Parathyroid adenoma (tissue), 2 donors: ENCODE measurements around the gene CCDC18.

Experiments used
- H2AFZ ChIP-seq: fragments of 300-600 bp; sonication (generic); one replicate; pipeline ENCODE4 v1.7.0; 2017; ENCODE audit warnings: antibody characterized with exemption, mild to moderate bottlenecking
- H3K27ac ChIP-seq: fragments of 300-600 bp; sonication (generic); one replicate; pipeline ENCODE4 v1.7.0; 2017
- H3K27me3 ChIP-seq: fragments of 300-600 bp; sonication (generic); one replicate; pipeline ENCODE4 v1.7.0; 2017; ENCODE audit warnings: low read length; ENCODE audit not compliant: control insufficient read depth, insufficient read depth
- H3K36me3 ChIP-seq: fragments of 300-600 bp; sonication (generic); one replicate; pipeline ENCODE4 v1.7.0; 2017; ENCODE audit warnings: low read length; ENCODE audit not compliant: control insufficient read depth, insufficient read depth
- H3K4me1 ChIP-seq: fragments of 300-600 bp; sonication (generic); one replicate; pipeline ENCODE4 v1.7.0; 2017; ENCODE audit warnings: control low read depth
- H3K4me2 ChIP-seq: fragments of 300-600 bp; sonication (generic); one replicate; pipeline ENCODE4 v1.7.0; 2017; ENCODE audit warnings: low read length
- H3K4me3 ChIP-seq: fragments of 300-600 bp; sonication (generic); one replicate; pipeline ENCODE4 v1.7.0; 2017; ENCODE audit warnings: low read depth, low read length
- H3K79me2 ChIP-seq: fragments of 300-600 bp; sonication (generic); one replicate; pipeline ENCODE4 v1.7.0; 2017; ENCODE audit warnings: control low read depth
- H3K9ac ChIP-seq: fragments of 300-600 bp; sonication (generic); one replicate; pipeline ENCODE4 v1.7.0; 2017; ENCODE audit warnings: mild to moderate bottlenecking
- H3K9me3 ChIP-seq: fragments of 300-600 bp; sonication (generic); one replicate; pipeline ENCODE4 v1.7.0; 2017; ENCODE audit warnings: low read length; ENCODE audit not compliant: control insufficient read depth
- CTCF ChIP-seq: fragments of 300-600 bp; sonication (generic); IDR thresholded peaks from one replicate; pipeline ENCODE4 v1.7.0; 2017; ENCODE audit warnings: antibody characterized with exemption, mild to moderate bottlenecking
- donor health status: primary hyperparathyroidism.

Gene CCDC18

GRCh38 chr1:93306920-93307319 is 126.4 kb downstream of the CCDC18 start:
- no peak for TF ChIP-seq CTCF
- no peak overlapping the region for H3K9ac ChIP-seq
- H2AFZ ChIP-seq, result no peak overlapping the region
- no peaks in the 10 kb centered on the region for H3K79me2 ChIP-seq
- no peak overlapping the region for H3K27ac ChIP-seq
- H3K36me3 ChIP-seq, result no peaks in the 10 kb centered on the region
- H3K4me2 ChIP-seq, result no peak overlapping the region
- no peaks in the 10 kb centered on the region for H3K4me1 ChIP-seq
- H3K4me3 ChIP-seq, result no peak overlapping the region
- H3K27me3 ChIP-seq, result no peaks in the 10 kb centered on the region
- H3K9me3 ChIP-seq, result no peaks in the 10 kb centered on the region

GRCh38 chr1:93313026-93313425 is 132.5 kb downstream of the CCDC18 start:
- no peak overlapping the region for H2AFZ ChIP-seq
- H3K4me3 ChIP-seq, result no peak overlapping the region
- H3K4me2 ChIP-seq, result no peak overlapping the region
- H3K79me2 ChIP-seq, result no peaks in the 10 kb centered on the region
- no peak overlapping the region for H3K9ac ChIP-seq
- no peaks in the 10 kb centered on the region for H3K36me3 ChIP-seq
- H3K27me3 ChIP-seq, result no peaks in the 10 kb centered on the region
- no peak overlapping the region for H3K27ac ChIP-seq
- no peak for TF ChIP-seq CTCF
- no peaks in the 10 kb centered on the region for H3K4me1 ChIP-seq
- no peaks in the 10 kb centered on the region for H3K9me3 ChIP-seq

GRCh38 chr1:93317207-93317606 is 136.7 kb downstream of the CCDC18 start:
- Histone ChIP-seq H3K27ac (no peak overlapping the region), H3K27me3 (no peaks in the 10 kb centered on the region), H3K36me3 (no peaks in the 10 kb centered on the region), H3K4me2 (no peak overlapping the region), H3K4me3 (no peak overlapping the region), H3K9ac (no peak overlapping the region), H3K4me1 (no peaks in the 10 kb centered on the region), H3K9me3 (no peaks in the 10 kb centered on the region), H2AFZ (no peak overlapping the region), H3K79me2 (no peaks in the 10 kb centered on the region)
- TF ChIP-seq CTCF, result no peak

- Histone ChIP-seq H3K27ac (no peak overlapping the region), H3K79me2 (no peaks in the 10 kb centered on the region), H3K4me1 (no peaks in the 10 kb centered on the region), H3K9me3 (no peaks in the 10 kb centered on the region), H3K4me2 (no peak overlapping the region), H2AFZ (no peak overlapping the region), H3K9ac (no peak overlapping the region), H3K27me3 (no peaks in the 10 kb centered on the region), H3K4me3 (no peak overlapping the region), H3K36me3 (no peaks in the 10 kb centered on the region)
- no peak for TF ChIP-seq CTCF
These were observed 137.4 kb downstream of the CCDC18 start for GRCh38 chr1:93317943-93318342.

- H3K4me1 ChIP-seq, result no peaks in the 10 kb centered on the region
- TF ChIP-seq CTCF, result no peak
These were observed 141.2 kb downstream of the CCDC18 start for GRCh38 chr1:93321720-93322119.

More at GRCh38 chr1:93321720-93322119, 141.2 kb downstream of the CCDC18 start:
- Histone ChIP-seq H2AFZ (no peak overlapping the region), H3K9ac (no peak overlapping the region), H3K4me3 (no peak overlapping the region), H3K27ac (no peak overlapping the region), H3K27me3 (no peaks in the 10 kb centered on the region), H3K9me3 (no peaks in the 10 kb centered on the region), H3K36me3 (no peaks in the 10 kb centered on the region), H3K4me2 (no peak overlapping the region), H3K79me2 (no peaks in the 10 kb centered on the region)
